ENCODE results near the gene OSGIN1.
"Not testable (repeated sequence)": the region's sequence is repeated elsewhere in the genome, so short reads cannot be mapped to it uniquely, and the experiment has no call there.

DNA sequence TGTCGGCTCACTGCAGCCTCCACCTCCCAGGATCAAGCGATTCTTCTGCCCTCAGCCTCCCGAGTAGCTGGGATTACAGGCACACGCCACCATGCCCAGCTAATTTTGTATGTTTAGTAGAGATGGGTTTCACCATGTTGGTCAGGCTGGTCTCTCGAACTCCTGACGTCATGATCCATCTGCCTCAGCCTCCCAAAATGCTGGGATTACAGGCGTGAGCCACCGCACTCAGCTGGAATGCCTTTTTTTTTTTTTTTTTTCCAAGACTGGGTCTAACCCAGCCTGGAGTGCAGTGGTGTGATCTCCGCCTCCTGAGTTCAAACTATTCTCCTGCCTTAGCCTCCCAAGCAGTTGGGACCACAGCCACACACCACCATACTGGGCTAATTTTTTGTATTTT lies 11.5 kb upstream of the OSGIN1 start:
- TF ChIP-seq, protein P1, sequence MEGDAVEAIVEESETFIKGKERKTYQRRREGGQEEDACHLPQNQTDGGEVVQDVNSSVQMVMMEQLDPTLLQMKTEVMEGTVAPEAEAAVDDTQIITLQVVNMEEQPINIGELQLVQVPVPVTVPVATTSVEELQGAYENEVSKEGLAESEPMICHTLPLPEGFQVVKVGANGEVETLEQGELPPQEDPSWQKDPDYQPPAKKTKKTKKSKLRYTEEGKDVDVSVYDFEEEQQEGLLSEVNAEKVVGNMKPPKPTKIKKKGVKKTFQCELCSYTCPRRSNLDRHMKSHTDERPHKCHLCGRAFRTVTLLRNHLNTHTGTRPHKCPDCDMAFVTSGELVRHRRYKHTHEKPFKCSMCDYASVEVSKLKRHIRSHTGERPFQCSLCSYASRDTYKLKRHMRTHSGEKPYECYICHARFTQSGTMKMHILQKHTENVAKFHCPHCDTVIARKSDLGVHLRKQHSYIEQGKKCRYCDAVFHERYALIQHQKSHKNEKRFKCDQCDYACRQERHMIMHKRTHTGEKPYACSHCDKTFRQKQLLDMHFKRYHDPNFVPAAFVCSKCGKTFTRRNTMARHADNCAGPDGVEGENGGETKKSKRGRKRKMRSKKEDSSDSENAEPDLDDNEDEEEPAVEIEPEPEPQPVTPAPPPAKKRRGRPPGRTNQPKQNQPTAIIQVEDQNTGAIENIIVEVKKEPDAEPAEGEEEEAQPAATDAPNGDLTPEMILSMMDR (IDR thresholded peaks at IDR 0.05), result not testable (repeated sequence)
- TF ChIP-seq POLR2A, POLR2AphosphoS5 (IDR thresholded peaks at IDR 0.05): not testable (repeated sequence)

All from prostate gland (tissue), 2 donors.